Calu3 (cell line): Measurements from ENCODE around the gene CDK14. TPM values are rescaled to one million over a fixed set of nuclear protein-coding genes. Genes with fewer than 3 reads are reported as not detected.

Experiments
- BruUV-seq: library from RNA; stranded (reverse); fragments of 400-500 nt; replicated peaks from 2 replicates; lab custom pipeline; 2021; lab: Mats Ljungman, UMichigan
- CTCF ChIA-PET: fragments of 300-600 bp; sonication (Branson Sonifier 250); formaldehyde crosslinking; loops from one replicate; lab custom pipeline; 2022; ENCODE audit warnings: antibody characterized with exemption; lab: Charles Lee
- DNase-seq: peaks from one replicate; pipeline ENCODE4 v3.0.0; 2022
- H3K27ac Mint-ChIP-seq: one replicate; pipeline ENCODE4 v1.8.0; 2022; ENCODE audit warnings: mixed read lengths; ENCODE audit not compliant: unreplicated experiment
- H3K27me3 Mint-ChIP-seq: one replicate; pipeline ENCODE4 v1.8.0; 2022; ENCODE audit warnings: mixed read lengths; ENCODE audit not compliant: unreplicated experiment
- H3K36me3 Mint-ChIP-seq: one replicate; pipeline ENCODE4 v1.8.0; 2022; ENCODE audit warnings: mild to moderate bottlenecking, moderate library complexity, mixed read lengths; ENCODE audit not compliant: insufficient read depth, unreplicated experiment
- H3K4me1 Mint-ChIP-seq: one replicate; pipeline ENCODE4 v1.8.0; 2022; ENCODE audit warnings: mild to moderate bottlenecking, low read depth, mixed read lengths; ENCODE audit not compliant: unreplicated experiment
- H3K4me3 Mint-ChIP-seq: one replicate; pipeline ENCODE4 v1.8.0; 2022; ENCODE audit warnings: mild to moderate bottlenecking, low read depth, moderate library complexity, mixed read lengths; ENCODE audit not compliant: unreplicated experiment
- H3K9me3 Mint-ChIP-seq: one replicate; pipeline ENCODE4 v1.8.0; 2022; ENCODE audit warnings: low read depth, mixed read lengths; ENCODE audit not compliant: unreplicated experiment
- intact Hi-C: fragments of 100-400 bp; cut with micrococcal nuclease; formaldehyde crosslinking; loops from one replicate; pipeline ENCODE4 v1.10.0; 2022; ENCODE audit not compliant: unreplicated experiment
- total RNA-seq: library from RNA; stranded (reverse); gene quantifications from 2 replicates; pipeline ENCODE4 v1.2.3, GENCODE V29; 2022
- TF ChIP-seq, protein P1 (sequence below): fragments of 200-600 bp; IDR thresholded peaks from one replicate; pipeline ENCODE4 v1.8.0; 2022; ENCODE audit warnings: antibody characterized with exemption; ENCODE audit not compliant: unreplicated experiment

The CDK14 gene
- total RNA-seq, 1 experiment from 2014 or later: 29.4 TPM

DNA sequence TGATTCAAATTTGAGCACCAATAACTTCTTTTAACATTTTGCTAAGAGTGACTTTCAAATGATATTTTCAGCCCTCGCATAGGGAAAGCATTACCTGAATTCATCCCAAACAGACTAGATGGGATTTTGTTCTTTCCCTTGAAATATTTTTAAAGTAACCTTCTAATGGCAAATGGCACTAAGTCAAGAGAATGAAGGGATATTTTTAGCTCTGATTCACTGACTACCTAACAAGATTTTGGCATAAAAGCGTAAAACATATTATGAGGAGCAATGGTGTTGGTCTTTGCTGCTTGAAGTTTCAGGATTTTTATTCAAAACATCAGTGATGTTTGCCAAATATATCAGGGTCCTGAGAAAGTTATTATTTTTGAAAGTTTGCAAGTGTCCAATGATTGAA, 290.3 kb downstream of the CDK14 start:
- Mint-ChIP-seq H3K4me1 (no peaks in the 10 kb centered on the region), H3K4me3 (no peak overlapping the region), H3K27ac (no peak overlapping the region), H3K9me3 (no peaks in the 10 kb centered on the region), H3K36me3 (no peaks in the 10 kb centered on the region), H3K27me3 (no peaks in the 10 kb centered on the region)
- CTCF ChIA-PET: no interaction called here
- no peak for DNase-seq
- intact Hi-C loops: no loop called here
- TF ChIP-seq, protein P1, sequence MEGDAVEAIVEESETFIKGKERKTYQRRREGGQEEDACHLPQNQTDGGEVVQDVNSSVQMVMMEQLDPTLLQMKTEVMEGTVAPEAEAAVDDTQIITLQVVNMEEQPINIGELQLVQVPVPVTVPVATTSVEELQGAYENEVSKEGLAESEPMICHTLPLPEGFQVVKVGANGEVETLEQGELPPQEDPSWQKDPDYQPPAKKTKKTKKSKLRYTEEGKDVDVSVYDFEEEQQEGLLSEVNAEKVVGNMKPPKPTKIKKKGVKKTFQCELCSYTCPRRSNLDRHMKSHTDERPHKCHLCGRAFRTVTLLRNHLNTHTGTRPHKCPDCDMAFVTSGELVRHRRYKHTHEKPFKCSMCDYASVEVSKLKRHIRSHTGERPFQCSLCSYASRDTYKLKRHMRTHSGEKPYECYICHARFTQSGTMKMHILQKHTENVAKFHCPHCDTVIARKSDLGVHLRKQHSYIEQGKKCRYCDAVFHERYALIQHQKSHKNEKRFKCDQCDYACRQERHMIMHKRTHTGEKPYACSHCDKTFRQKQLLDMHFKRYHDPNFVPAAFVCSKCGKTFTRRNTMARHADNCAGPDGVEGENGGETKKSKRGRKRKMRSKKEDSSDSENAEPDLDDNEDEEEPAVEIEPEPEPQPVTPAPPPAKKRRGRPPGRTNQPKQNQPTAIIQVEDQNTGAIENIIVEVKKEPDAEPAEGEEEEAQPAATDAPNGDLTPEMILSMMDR: no peak
- no TSS peak for BruUV-seq

DNA sequence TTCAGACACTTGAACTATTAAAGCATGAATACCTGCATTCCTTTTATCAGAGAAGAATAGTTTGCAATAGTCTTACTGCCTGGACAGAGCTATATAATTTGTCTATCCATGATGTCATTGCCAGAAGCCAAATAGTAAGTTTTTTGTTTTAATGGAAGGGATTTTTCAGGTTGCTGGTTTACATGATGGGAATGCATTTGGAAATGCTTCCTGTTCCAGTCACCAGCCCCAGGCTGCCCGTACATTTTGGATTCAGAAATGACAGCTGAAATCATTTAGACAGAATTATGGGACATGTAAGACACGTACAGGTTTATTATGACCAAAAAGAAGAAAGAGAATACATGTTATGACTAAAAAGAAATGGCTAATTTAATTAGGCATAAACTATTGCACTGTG, 293.1 kb downstream of the CDK14 start:
- no peak for DNase-seq
- Mint-ChIP-seq H3K9me3 (no peaks in the 10 kb centered on the region), H3K36me3 (no peaks in the 10 kb centered on the region), H3K4me1 (no peaks in the 10 kb centered on the region), H3K4me3 (no peak overlapping the region), H3K27ac (no peak overlapping the region), H3K27me3 (no peaks in the 10 kb centered on the region)
- TF ChIP-seq, protein P1: no peak
- BruUV-seq: no TSS peak
- CTCF ChIA-PET: no interaction called here
- intact Hi-C loops: no loop called here

DNA sequence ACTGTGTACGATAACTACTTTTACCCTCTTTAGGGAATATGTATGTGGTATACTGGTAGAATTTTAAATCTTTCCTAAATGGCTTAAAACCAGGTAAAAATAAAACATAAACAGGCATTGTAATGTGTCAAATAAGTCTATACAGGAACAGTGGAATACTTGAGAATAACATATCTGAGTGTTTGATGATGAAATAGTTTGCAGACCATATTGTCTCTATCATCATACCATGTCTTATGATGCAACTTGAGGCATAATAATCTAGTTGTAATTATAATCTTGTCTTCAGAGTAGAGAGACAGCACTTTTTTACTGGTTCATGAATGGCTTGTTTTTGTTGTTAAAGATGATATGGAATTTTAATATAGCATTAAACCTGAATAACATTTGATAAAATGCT, 293.5 kb downstream of the CDK14 start:
- Mint-ChIP-seq H3K4me3 (no peak overlapping the region), H3K9me3 (no peaks in the 10 kb centered on the region), H3K36me3 (no peaks in the 10 kb centered on the region), H3K27me3 (no peaks in the 10 kb centered on the region), H3K4me1 (no peaks in the 10 kb centered on the region), H3K27ac (no peak overlapping the region)
- intact Hi-C loops: no loop called here
- no TSS peak for BruUV-seq
- TF ChIP-seq, protein P1: no peak
- CTCF ChIA-PET: no interaction called here
- no peak for DNase-seq

DNA sequence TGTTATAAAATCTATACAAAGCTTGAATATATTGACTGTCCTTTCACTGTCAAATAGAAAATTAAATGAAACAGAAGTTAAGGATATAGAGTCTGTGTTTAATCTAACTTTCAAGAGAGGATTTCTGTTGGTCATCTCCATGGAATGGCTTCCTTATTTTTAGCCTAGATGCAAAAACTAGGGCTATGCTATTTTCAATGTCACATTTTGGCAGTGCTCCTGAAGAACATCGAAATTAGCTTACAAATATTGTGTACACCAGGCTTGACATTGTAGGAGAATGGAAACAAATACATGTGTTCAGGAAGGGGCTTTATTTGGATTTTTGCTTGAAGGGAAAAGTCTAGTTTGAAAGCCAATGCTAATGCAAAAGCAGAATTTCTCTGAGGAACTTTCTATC, 295.4 kb downstream of the CDK14 start:
- no peaks in the 10 kb centered on the region for H3K27me3 Mint-ChIP-seq
- BruUV-seq: no TSS peak
- no peak overlapping the region for H3K27ac Mint-ChIP-seq
- TF ChIP-seq, protein P1: no peak
- no peaks in the 10 kb centered on the region for H3K4me1 Mint-ChIP-seq
- DNase-seq: no peak
- H3K9me3 Mint-ChIP-seq: no peaks in the 10 kb centered on the region
- no peak overlapping the region for H3K4me3 Mint-ChIP-seq
- no peaks in the 10 kb centered on the region for H3K36me3 Mint-ChIP-seq
- intact Hi-C loops: no loop called here
- CTCF ChIA-PET: no interaction called here
